DMS153 treated with DMSO at 0.1 percent for 48 hours (cell line): ENCODE data around the gene INPP4B.
"Not testable (repeated sequence)": the region's sequence is repeated elsewhere in the genome, so short reads cannot be mapped to it uniquely, and the experiment has no call there.

Experiments
- DNase-seq: peaks from one replicate; lab custom pipeline; 2025; ENCODE audit not compliant: unreplicated experiment; lab: John Stamatoyannopoulos, UW

The INPP4B gene

DNA sequence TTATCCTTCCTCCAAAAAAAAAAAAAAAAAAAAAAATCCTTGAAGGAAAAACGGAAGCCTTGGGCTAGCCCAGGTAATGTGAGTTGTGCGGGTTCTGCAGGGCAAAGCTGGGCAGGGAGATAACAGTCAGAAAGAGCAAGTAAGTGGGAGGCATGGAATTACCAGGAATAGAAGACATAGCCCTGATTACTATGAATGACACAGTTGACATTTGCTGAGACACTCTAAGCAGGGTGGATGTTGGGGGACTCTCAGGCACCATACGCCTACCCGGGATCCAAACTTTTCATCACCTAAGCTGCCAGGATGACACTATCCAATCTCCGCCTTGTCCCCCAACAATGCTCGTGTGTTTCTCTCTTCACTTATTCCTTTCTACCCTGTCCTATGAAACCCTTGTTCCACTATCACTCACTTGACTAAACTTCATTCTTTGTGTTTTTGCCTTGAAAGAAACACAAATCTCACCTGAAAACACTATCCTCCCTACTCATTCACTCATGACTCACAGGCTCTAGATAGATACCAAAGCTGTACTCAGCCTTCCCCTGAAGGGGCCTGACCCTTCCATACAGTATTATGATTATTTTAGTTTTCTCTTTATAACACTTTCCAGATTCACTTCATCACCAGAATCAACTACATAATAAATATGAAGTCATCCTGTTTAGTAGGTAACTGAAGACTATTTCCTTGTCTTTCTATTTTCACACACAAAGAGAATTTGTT, 158.4 kb downstream of the INPP4B start:
- DNase-seq: no peak

DNA sequence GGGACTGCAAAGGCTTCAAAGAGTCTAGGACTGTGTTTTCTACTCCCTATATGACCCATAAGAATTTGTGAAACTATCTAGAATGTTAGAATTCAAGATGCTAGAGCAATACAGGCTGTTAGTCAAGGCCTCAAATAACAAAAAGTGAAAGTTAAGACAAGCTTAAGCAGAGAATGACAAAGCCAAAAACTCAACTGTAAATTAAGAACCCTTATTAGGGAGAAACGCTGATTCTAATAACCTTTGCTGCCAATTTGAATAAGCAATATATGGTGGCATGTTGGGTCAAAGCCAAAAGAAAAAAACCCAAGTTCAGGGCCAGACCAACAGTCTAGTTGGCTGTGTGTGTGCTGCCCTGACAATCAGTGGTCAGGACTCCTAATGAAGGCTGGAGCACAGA, 160.0 kb downstream of the INPP4B start:
- DNase-seq: no peak

- no peak for DNase-seq
Observed at GRCh38 chr4:142683997-142684396, 162.1 kb downstream of the INPP4B start.

DNA sequence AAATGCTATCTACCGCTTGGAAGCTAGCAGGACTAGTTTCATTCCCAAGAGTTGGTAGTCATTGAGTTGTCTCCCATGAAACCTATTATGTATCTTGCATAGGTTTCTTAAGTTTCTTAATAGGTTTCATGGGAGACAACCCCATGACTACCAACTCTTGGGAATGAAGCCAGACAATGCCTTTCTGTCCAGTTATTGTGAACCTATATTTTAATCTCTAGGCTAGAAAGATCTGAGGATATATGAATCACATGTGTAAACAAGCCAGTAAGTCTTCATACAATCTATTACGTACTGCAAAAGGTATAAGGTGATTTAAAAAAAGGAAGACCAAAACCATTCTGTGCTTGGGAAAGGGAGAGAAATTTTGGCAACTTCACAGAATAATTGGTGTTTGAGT, 162.6 kb downstream of the INPP4B start:
- no peak for DNase-seq

DNA sequence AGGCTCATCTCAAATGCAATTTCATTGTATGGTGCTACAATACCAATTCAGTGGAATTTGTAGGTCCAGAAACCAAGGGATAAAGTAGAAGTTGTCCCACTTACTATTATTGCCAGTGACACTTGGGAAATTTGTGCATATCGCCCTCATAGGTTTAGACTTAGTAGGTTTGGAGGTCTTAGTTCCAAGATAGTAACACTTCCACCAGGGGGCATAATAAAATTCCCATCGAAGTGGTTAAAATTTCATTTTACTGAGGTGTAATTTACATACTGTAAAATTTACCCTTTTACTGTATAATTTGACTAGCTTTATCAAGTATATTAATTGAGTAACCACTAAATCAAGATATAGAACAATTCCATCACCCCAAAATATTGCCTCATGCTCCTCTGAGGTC, 174.6 kb downstream of the INPP4B start:
- DNase-seq: no peak

DNA sequence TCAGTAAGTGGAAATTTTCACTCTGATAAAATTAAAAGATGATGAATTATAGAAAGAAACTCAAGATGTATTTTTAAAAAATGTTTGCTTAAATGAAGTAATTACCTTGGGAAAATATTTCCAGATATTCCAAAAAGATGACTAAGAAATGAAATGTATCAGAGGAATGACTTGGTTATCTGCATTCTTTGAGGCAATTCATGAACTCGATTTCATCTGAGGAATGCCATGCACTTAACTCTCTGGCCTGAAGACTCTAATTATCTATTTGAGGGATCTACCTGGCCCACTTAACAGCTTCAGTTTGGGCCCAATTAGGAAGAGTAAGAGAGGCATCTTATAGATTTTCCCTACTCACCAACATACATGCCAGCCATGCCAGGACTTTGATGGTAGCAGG, 182.3 kb downstream of the INPP4B start:
- DNase-seq: no peak

GRCh38 chr4:142660728-142661127, 185.4 kb downstream of the INPP4B start:
- no peak for DNase-seq

DNA sequence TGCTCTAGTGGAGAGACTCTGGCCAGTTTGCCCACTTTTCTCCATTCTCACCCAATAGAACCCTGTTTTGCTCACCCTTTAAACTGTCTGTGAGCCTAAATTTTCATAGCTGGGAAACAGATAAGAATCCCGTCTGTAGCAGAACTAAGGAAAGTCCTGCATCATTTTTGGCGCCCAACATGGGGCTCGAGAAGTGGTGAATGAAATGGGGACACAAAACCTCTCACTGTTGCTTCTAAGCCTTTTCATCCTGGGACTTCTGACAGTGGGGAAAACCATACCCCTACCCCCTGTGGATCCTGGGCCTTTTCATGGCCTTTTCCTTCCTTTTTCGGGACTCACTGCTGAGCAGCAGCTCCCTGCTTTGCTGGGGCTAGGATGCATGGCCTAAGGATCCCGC, 189.9 kb downstream of the INPP4B start:
- no peak for DNase-seq

DNA sequence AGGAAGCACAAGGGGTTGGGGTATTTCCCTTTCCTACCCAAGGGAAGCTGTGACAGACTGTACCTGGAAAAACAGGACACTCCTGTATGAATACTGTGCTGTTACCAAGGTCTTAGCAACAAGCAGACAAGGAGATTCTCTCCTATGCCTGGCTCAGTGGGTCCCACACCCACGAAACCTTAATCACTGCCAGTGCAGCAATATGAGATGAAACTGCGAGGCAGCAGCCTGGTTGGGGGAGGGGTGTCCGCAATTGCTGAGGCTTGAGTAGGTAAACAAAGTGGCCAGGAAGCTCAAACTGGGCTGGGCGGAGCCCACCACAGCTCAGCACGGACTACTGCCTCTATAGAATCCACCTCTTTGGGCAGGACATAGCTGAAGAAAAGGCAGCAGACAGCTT, 197.7 kb downstream of the INPP4B start:
- no peak for DNase-seq

DNA sequence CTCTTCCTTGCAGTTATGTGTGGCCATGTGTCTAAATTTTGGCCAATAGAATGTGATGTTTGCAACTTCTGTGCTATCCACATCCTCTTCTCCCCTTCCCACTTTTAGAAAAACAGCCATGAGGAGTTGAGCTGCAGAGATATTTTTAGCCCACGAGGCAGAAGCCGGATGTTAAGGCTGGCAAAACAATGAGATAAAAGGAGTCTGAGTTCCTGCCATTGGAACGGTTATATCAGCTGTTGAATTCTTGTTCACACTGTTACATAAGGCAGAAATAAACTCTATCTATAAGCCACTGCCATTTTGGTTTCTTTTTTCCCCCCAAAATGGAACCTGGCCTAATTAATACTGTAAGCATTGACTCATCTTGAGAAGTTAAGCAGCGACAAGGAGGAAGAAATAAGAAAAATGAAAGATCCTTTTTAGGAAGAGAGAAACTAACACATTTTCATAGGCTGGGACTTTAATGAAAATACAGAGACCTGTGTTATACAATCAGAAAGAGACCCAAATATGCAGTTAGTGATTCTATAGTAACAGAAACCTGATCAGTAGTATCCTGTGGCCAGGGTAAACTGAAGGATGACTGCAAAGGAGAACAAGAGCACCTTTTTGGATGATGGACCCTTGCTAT, 200.5 kb downstream of the INPP4B start:
- DNase-seq: no peak

DNA sequence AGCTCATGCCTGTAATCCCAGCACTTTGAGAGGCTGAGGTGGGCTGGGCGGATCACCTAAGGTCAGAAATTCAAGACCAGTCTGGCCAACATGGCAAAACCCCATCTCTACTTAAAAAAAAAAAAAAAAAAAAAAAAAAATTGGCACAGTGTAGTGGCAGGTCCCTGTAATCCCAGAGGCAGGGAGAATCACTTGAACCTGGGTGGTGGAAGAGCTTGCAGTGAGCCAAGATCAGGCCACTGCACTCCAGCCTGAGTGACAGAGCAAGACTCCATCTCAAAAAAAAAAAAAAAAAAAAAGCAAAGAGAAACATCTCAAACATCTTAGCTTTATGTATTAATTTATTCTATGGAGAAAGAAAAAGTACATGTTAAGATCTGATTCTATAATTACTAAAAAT, 201.5 kb downstream of the INPP4B start:
- DNase-seq: not testable (repeated sequence)

DNA sequence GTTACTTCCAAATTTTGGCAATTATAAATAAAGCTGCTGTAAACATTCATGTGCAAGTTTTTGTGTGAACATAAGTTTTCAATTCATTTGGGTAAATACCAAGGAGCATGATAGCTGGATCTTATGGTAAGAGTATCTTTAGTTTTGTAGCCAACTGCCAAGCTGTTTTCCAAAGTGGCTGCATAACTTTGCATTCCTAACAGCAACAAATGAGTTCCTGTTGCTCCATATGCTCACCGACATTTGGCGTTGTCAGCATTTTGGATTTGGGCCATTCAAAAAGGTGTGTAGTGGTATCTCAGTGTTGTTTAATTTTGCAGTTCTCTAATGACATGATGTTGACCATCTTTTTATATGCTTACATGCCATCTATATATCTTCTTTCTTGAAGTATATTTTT, 208.5 kb downstream of the INPP4B start:
- DNase-seq: no peak

DNA sequence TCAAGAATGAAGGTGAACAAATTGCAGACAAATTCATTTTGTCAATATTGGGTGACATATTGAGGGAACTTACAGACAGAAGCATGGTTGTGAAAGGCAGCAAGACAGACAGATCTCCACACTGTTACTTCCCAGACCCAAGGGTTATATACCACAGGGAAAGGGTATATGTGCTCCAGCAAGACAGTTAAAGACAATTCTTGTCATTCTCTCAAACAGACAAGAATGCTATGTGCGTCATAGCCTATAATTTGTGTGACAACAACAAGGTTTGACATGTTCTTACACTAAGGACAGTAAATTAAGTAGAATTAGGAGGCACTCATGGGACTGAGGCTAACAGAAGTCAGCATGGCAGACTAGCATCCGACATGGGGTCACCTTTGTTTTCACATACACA, 214.3 kb downstream of the INPP4B start:
- no peak for DNase-seq

- no peak for DNase-seq
Observed at GRCh38 chr4:142615324-142615665, 230.8 kb downstream of the INPP4B start.

DNA sequence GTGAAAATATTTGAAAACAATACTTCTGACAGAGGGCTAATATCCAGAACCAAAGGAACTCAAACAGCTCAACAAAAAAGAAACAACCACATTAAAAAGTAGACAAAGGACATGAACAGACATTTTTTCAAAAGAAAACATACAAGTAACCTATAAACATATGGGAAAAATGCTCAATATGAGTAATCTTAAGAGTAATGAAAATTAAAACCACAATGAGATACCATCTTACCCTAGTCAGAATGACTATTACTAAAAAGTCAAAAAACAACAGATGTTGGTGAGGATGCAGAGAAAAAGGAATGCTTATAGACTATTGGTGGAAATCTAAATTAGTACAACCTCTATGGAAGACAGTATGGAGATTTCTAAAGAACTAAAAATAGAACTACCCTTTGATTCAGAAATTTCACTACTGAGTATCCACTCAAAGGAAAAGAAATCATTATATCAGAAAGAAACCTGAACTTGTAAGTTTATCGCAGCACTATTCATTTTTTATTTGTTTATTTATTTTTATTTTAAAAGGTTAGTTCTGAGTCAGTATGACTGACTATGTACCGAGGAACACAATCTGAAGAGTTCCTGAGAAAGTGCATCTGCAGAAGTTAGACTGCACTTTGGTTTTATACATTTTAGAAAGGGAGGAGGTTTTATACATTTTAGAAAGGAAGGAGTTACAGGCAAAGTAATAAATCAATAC, 231.3 kb downstream of the INPP4B start:
- no peak for DNase-seq

GRCh38 chr4:142607976-142608375, 238.1 kb downstream of the INPP4B start:
- no peak for DNase-seq

GRCh38 chr4:142600952-142601351, 245.1 kb downstream of the INPP4B start:
- DNase-seq: no peak

DNA sequence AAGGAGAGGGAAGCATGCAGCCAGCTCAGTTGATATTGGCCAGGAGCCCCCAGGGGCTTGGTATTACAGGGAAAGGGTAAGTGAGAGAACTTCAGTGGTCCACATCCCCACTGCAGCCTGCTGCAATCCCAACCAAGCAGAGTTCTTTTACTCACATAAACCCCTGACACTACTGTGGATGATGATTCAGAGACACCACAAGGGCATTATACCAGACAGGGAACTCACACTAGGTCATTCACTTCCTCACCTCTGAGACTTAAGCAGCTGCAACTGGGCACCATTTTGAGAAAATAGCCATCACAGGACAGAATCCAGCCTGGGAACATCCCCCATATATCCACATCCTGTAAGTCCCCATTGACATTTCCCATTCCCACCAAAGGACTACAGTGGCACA, 248.0 kb downstream of the INPP4B start:
- DNase-seq: no peak

- DNase-seq: no peak
Observed at GRCh38 chr4:142596595-142596994, 249.5 kb downstream of the INPP4B start.

DNA sequence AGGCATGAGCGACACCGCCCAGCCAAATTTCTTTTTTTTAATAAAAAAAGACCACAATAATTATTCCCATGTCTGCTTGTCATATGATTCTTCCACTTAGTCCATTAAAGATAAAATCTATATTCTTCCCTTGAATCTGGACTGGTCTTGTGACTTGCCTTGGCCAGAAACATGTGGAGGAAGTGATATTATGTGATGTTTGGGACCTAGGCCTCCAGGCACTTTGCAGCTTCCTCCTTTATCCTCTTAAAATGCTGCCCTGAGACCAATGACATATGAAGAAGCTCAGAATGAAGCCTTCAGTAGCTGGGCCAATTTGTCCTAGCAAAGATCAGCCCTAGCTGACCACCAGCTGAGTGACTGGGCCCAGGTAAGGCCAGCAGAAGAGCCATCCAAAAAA, 250.0 kb downstream of the INPP4B start:
- no peak for DNase-seq

- DNase-seq: no peak
Observed at GRCh38 chr4:142595222-142595871, 250.8 kb downstream of the INPP4B start.

GRCh38 chr4:142585411-142585810, 260.7 kb downstream of the INPP4B start:
- DNase-seq: no peak
